ENCODE results near the gene ZNF264.

ZNF264 gene

DNA sequence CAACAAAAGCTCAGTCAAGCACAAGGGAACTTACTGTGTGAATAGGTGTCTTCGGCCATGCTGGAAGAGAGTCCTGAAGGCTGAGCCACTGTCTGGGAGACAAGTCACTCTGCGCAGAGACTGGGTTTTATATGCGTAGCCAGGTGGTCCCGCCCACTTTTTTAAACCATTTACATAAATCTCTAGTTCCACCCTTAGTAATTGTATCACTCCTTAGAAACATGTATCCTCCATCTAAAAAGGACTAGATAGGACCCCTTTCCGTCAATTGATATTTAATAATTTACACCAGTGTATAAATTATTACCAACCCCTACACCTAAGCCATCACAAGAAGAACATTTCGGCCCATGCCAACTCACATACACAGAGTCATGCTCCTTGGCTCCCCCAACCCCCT is 23.9 kb upstream of the ZNF264 start, which contains the start of gene DUXA:
Gene DUXA, minus strand, starts transcription at position 101 of the 400 bp plus-strand sequence. Its CDS starts 42 bp downstream, at position 59.
- ChIA-PET CTCF (no interaction called here), POLR2A (no interaction called here)

DNA sequence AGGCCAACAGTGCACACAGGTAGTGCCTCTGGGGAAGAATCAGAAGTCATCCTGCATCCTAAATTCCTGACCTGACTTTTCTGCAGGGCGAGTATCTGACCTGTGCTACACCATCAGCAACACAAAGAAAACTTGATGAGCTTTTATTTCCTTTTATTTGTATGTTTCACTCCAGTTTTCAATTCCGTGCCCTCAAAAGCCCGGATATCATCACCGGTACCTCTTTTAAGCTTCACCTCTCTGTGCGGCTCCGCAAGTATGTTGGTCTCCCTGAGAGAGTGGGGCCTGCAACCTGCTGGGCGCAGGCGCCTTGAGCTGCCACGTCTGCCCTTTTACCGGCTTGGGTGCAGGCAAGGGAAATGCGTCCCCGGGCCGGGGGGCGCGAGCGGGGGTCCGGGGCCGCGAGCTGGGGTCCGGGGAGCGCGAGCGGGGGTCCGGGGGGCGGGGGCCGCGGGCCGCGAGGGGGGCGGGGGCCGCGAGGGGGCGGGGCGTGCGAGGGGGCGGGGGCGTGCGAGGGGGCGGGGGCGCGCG is 19.7 kb upstream of the ZNF264 start:
- POLR2A ChIA-PET: interaction anchor here (0.8 kb wide), 1 partner anchor 20 kb away, joined by 3 read pairs; no protein-coding TSS in a partner anchor
- peak overlapping the region; percentile 40 for H3K4me3 ChIP-seq (ENCODE audit: low read depth, low read length)

More for the DNA sequence above, 23.9 kb upstream of the ZNF264 start, which contains the start of gene DUXA:
- Histone ChIP-seq H3K27ac (ENCODE audit: extremely low read depth, low read depth, low read length) (no peak within 1 kb of the TSS), H3K9me3 (ENCODE audit: control insufficient read depth, insufficient read depth, low read depth, low read length) (no peaks in the 10 kb centered on the region), H3K4me1 (ENCODE audit: control insufficient read depth, insufficient read depth, low read length) (no peaks in the 10 kb centered on the region), H3K36me3 (ENCODE audit: control insufficient read depth in 2 of 2, insufficient read depth in 1 of 2, low read length in 2 of 2) (no peaks in the 10 kb centered on the region), H3K4me3 (ENCODE audit: low read depth, low read length) (no peak within 1 kb of the TSS)
- TF ChIP-seq, protein P1, sequence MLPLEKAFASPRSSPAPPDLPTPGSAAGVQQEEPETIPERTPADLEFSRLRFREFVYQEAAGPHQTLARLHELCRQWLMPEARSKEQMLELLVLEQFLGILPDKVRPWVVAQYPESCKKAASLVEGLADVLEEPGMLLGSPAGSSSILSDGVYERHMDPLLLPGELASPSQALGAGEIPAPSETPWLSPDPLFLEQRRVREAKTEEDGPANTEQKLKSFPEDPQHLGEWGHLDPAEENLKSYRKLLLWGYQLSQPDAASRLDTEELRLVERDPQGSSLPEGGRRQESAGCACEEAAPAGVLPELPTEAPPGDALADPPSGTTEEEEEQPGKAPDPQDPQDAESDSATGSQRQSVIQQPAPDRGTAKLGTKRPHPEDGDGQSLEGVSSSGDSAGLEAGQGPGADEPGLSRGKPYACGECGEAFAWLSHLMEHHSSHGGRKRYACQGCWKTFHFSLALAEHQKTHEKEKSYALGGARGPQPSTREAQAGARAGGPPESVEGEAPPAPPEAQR (tag by site-specific recombination; IDR thresholded peaks at IDR 0.05): no peak
- TF ChIP-seq ZNF670 (tag by site-specific recombination; IDR thresholded peaks at IDR 0.05; ENCODE audit: low read depth) (no peak), MYNN (tag by site-specific recombination; IDR thresholded peaks at IDR 0.05; ENCODE audit: borderline replicate concordance) (no peak), ZNF544 (tag by site-specific recombination; IDR thresholded peaks at IDR 0.05) (no peak), ZNF341 (tag by site-specific recombination; IDR thresholded peaks at IDR 0.05; ENCODE audit: low read depth) (no peak), ZNF24 (tag by site-specific recombination; IDR thresholded peaks at IDR 0.05) (no peak), ZNF664 (tag by site-specific recombination; IDR thresholded peaks at IDR 0.05) (no peak), ZEB2 (tag by site-specific recombination; IDR thresholded peaks at IDR 0.05) (no peak), ZNF707 (tag by site-specific recombination; IDR thresholded peaks at IDR 0.05) (no peak), KLF9 (tag by site-specific recombination; IDR thresholded peaks at IDR 0.05; ENCODE audit: low read depth) (no peak), ZNF514 (tag by site-specific recombination; IDR thresholded peaks at IDR 0.05) (no peak), SP3 (tag by site-specific recombination; IDR thresholded peaks at IDR 0.05) (no peak)
- TF ChIP-seq, protein P2, sequence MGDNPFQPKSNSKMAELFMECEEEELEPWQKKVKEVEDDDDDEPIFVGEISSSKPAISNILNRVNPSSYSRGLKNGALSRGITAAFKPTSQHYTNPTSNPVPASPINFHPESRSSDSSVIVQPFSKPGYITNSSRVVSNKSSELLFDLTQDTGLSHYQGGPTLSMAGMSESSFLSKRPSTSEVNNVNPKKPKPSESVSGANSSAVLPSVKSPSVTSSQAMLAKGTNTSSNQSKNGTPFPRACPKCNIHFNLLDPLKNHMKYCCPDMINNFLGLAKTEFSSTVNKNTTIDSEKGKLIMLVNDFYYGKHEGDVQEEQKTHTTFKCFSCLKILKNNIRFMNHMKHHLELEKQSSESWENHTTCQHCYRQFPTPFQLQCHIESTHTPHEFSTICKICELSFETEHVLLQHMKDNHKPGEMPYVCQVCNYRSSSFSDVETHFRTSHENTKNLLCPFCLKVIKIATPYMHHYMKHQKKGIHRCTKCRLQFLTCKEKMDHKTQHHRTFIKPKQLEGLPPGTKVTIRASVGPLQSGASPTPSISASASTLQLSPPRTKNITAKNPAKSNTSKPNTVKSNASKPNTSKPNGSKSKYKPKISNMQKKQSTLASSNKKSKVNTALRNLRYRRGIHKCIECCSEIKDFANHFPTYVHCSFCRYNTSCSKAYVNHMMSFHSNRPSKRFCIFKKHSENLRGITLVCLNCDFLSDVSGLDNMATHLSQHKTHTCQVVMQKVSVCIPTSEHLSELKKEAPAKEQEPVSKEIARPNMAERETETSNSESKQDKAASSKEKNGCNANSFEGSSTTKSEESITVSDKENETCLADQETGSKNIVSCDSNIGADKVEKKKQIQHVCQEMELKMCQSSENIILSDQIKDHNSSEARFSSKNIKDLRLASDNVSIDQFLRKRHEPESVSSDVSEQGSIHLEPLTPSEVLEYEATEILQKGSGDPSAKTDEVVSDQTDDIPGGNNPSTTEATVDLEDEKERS (tag by site-specific recombination; IDR thresholded peaks at IDR 0.05): no peak
- TF ChIP-seq, protein P3, sequence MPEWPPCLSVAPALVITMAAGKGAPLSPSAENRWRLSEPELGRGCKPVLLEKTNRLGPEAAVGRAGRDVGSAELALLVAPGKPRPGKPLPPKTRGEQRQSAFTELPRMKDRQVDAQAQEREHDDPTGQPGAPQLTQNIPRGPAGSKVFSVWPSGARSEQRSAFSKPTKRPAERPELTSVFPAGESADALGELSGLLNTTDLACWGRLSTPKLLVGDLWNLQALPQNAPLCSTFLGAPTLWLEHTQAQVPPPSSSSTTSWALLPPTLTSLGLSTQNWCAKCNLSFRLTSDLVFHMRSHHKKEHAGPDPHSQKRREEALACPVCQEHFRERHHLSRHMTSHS (tag by site-specific recombination; IDR thresholded peaks at IDR 0.05): no peak

More for the DNA sequence above, 19.7 kb upstream of the ZNF264 start:
- no peaks in the 10 kb centered on the region for H3K36me3 ChIP-seq (ENCODE audit: control insufficient read depth in 2 of 2, insufficient read depth in 1 of 2, low read length in 2 of 2)
- H3K4me1 ChIP-seq (ENCODE audit: control insufficient read depth, insufficient read depth, low read length): no peaks in the 10 kb centered on the region
- TF ChIP-seq, protein P4, sequence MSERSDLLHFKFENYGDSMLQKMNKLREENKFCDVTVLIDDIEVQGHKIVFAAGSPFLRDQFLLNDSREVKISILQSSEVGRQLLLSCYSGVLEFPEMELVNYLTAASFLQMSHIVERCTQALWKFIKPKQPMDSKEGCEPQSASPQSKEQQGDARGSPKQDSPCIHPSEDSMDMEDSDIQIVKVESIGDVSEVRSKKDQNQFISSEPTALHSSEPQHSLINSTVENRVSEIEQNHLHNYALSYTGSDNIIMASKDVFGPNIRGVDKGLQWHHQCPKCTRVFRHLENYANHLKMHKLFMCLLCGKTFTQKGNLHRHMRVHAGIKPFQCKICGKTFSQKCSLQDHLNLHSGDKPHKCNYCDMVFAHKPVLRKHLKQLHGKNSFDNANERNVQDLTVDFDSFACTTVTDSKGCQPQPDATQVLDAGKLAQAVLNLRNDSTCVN (tag by site-specific recombination; optimal IDR thresholded peaks at IDR 0.05): no peak
- TF ChIP-seq GFI1B (tag by site-specific recombination; IDR thresholded peaks at IDR 0.05): no peak
- no peak for TF ChIP-seq ZNF561 (tag by site-specific recombination; IDR thresholded peaks at IDR 0.05; ENCODE audit: borderline replicate concordance)
- no peak for TF ChIP-seq ZNF600 (tag by site-specific recombination; IDR thresholded peaks at IDR 0.05)
- TF ChIP-seq, protein P5, sequence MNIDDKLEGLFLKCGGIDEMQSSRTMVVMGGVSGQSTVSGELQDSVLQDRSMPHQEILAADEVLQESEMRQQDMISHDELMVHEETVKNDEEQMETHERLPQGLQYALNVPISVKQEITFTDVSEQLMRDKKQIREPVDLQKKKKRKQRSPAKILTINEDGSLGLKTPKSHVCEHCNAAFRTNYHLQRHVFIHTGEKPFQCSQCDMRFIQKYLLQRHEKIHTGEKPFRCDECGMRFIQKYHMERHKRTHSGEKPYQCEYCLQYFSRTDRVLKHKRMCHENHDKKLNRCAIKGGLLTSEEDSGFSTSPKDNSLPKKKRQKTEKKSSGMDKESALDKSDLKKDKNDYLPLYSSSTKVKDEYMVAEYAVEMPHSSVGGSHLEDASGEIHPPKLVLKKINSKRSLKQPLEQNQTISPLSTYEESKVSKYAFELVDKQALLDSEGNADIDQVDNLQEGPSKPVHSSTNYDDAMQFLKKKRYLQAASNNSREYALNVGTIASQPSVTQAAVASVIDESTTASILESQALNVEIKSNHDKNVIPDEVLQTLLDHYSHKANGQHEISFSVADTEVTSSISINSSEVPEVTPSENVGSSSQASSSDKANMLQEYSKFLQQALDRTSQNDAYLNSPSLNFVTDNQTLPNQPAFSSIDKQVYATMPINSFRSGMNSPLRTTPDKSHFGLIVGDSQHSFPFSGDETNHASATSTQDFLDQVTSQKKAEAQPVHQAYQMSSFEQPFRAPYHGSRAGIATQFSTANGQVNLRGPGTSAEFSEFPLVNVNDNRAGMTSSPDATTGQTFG (tag by site-specific recombination; IDR thresholded peaks at IDR 0.05; ENCODE audit: borderline replicate concordance): no peak
- TF ChIP-seq ZBTB48 (tag by site-specific recombination; IDR thresholded peaks at IDR 0.05): no peak
- TF ChIP-seq ZBTB1 (tag by site-specific recombination; IDR thresholded peaks at IDR 0.05): no peak
- no peak for TF ChIP-seq ZNF23 (tag by site-specific recombination; IDR thresholded peaks at IDR 0.05; ENCODE audit: borderline replicate concordance)
- H3K27ac ChIP-seq (ENCODE audit: extremely low read depth, low read depth, low read length): no peak overlapping the region
- CTCF ChIA-PET: no interaction called here
- H3K9me3 ChIP-seq (ENCODE audit: control insufficient read depth, insufficient read depth, low read depth, low read length): peaks cover 3% of the 10 kb centered on the region
